Erythroblast (primary cell): Measurements from ENCODE around the gene WDR1.

ENCODE experiments used
- GATA1 ChIP-seq: IDR thresholded peaks from 2 replicates; pipeline ENCODE4 v1.6.1; 2011; ENCODE audit warnings: low read depth, mild to moderate bottlenecking, control low read depth, low read length, moderate library complexity
- POLR2A ChIP-seq: IDR thresholded peaks from 2 replicates; pipeline ENCODE4 v1.6.1; 2011; ENCODE audit warnings: mild to moderate bottlenecking, low read length

DNA sequence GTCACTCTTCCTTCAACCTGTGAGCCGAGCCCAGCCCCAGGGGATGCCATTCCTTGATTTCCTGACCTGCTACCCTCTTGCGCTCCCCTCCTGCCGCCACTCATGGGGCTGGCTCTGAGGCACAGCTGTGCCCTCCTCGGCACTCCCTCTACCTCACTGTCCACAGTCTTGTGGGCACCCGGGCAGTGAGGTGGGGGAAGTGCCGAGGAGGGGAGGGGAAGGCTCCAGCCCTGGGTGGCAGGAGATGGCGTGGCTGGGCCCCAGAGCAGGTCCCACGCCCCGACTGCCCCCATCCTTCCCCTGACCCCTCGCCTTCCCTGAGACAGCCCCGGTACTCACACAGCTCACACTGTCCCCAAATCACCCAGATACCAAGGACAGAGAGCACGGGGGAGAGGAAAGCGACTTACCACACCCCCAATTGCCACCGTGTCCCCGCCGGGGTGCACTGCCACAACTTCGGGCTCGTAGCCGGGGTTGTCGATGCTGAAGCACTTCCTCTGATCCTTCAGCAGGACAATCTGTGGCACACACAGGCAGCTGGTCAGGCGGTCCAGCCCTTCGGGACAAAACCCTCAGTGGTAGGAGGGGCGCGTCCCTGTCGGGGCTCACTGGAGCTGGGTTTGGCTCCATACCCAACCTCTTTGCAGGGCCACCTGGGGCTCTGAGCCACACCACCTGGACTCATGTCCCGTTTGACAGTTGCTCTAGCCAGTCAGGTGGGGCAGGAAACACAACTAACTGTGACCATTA is 37.9 kb downstream of the WDR1 start:
- no peak for TF ChIP-seq POLR2A
- TF ChIP-seq GATA1, result no peak
